ENCODE measurements around the gene ADAP1.
"Not testable (repeated sequence)": the region's sequence is repeated elsewhere in the genome, so short reads cannot be mapped to it uniquely, and the experiment has no call there.

Gene ADAP1

GRCh38 chr7:954330-955238, at the start of gene ADAP1:
TSS of gene ADAP1 (minus strand) at chr7:954680. CDS start at chr7:954477, 203 bp downstream.
- DNase-seq = peak; percentile 58

GRCh38 chr7:1002445-1002844, 48.0 kb upstream of the ADAP1 start:
- not testable (repeated sequence) for DNase-seq

GRCh38 chr7:1002026-1002425, 47.5 kb upstream of the ADAP1 start:
- DNase-seq = not testable (repeated sequence)

- DNase-seq = not testable (repeated sequence)
These were observed 46.7 kb upstream of the ADAP1 start for GRCh38 chr7:1001069-1001770.

- DNase-seq = no peak
These were observed 45.8 kb upstream of the ADAP1 start for GRCh38 chr7:999941-1000935.

- DNase-seq = no peak
These were observed 44.8 kb upstream of the ADAP1 start for GRCh38 chr7:999149-999879.

GRCh38 chr7:997404-998395, 43.2 kb upstream of the ADAP1 start:
- no peak for DNase-seq

GRCh38 chr7:996079-996872, 41.8 kb upstream of the ADAP1 start:
- DNase-seq = no peak

GRCh38 chr7:995571-995970, 41.1 kb upstream of the ADAP1 start:
- DNase-seq = no peak

GRCh38 chr7:994592-995308, 40.3 kb upstream of the ADAP1 start:
- DNase-seq = no peak

- peak; percentile 95 for DNase-seq
These were observed 38.5 kb upstream of the ADAP1 start for GRCh38 chr7:992709-993607.

- DNase-seq = no peak
These were observed 37.5 kb upstream of the ADAP1 start for GRCh38 chr7:991729-992656.

- no peak for DNase-seq
These were observed 36.7 kb upstream of the ADAP1 start for GRCh38 chr7:990933-991728.

- no peak for DNase-seq
These were observed 36.0 kb upstream of the ADAP1 start for GRCh38 chr7:990352-990932.

GRCh38 chr7:988963-989529, 34.6 kb upstream of the ADAP1 start:
- DNase-seq = no peak

Data from activated CD4-positive, alpha-beta T cell treated with anti-CD3 and anti-CD28 coated beads, Interleukin-10, Interleukin-2, amounts not matched to agents 100 ng/mL and 50 ng/mL, durations not matched to agents 16 hours and 8 hours (primary cell).